A673 (cell line): Measurements from ENCODE around the gene ZSCAN9. TPM values are rescaled to one million over a fixed set of nuclear protein-coding genes. Genes with fewer than 3 reads are reported as not detected.

Experiments
- BruUV-seq: library from RNA; stranded (reverse); fragments of 400-500 nt; replicated peaks from 2 replicates; lab custom pipeline; 2021; lab: Mats Ljungman, UMichigan
- CTCF ChIA-PET: fragments of 300-600 bp; sonication (Branson Sonifier 250); formaldehyde crosslinking; loops from one replicate; lab custom pipeline; 2022; ENCODE audit warnings: antibody characterized with exemption; lab: Charles Lee
- POLR2A ChIA-PET: fragments of 300-600 bp; sonication (Branson Sonifier 250); formaldehyde crosslinking; loops from one replicate; lab custom pipeline; 2022; ENCODE audit warnings: antibody characterized with exemption; ENCODE audit not compliant: low non-redundant PET; lab: Charles Lee
- DNase-seq: peaks from one replicate; pipeline ENCODE4 v3.0.0-alpha.2; 2015; ENCODE audit warnings: low spot score
- H3K27ac ChIP-seq: fragments of 200-600 bp; sonication (generic); 2 replicates; pipeline ENCODE4 v1.5.1; 2016; ENCODE audit warnings: mixed run types, low read depth, mild to moderate bottlenecking, mixed read lengths, antibody characterized with exemption, low read length; ENCODE audit not compliant: poor library complexity, severe bottlenecking
- H3K27me3 ChIP-seq: fragments of 200-600 bp; sonication (generic); replicated peaks from 2 replicates; pipeline ENCODE4 v1.6.1; 2017; ENCODE audit warnings: mixed run types, low read depth, mild to moderate bottlenecking, mixed read lengths, antibody characterized with exemption, low read length; ENCODE audit not compliant: insufficient read depth, poor library complexity
- H3K36me3 ChIP-seq: fragments of 200-600 bp; sonication (generic); 2 replicates; pipeline ENCODE4 v1.6.1; 2016; ENCODE audit warnings: mixed run types, mild to moderate bottlenecking, mixed read lengths, antibody characterized with exemption, low read length; ENCODE audit not compliant: insufficient read depth, poor library complexity, severe bottlenecking
- H3K4me1 ChIP-seq: fragments of 200-600 bp; sonication (generic); 2 replicates; pipeline ENCODE4 v1.6.1; 2017; ENCODE audit warnings: mixed run types, mild to moderate bottlenecking, mixed read lengths, antibody characterized with exemption, low read length; ENCODE audit not compliant: insufficient read depth, poor library complexity, severe bottlenecking
- H3K4me3 ChIP-seq: fragments of 200-600 bp; sonication (generic); 2 replicates; pipeline ENCODE4 v1.5.1; 2016; ENCODE audit warnings: low read depth, mixed run types, mild to moderate bottlenecking, mixed read lengths, low read length; ENCODE audit not compliant: poor library complexity, severe bottlenecking
- H3K9me3 ChIP-seq: fragments of 200-600 bp; sonication (generic); 2 replicates; pipeline ENCODE4 v1.6.1; 2016; ENCODE audit warnings: mixed run types, low read depth, mild to moderate bottlenecking, mixed read lengths, antibody characterized with exemption, low read length; ENCODE audit not compliant: poor library complexity, severe bottlenecking
- CTCF ChIP-seq: fragments of 300-800, 200-600 bp; sonication (generic); conservative IDR thresholded peaks from 2 replicates; pipeline ENCODE4 v1.5.1; 2017; ENCODE audit warnings: low read depth, mild to moderate bottlenecking, antibody characterized with exemption, low read length, moderate library complexity, mixed read lengths
- EZH2 ChIP-seq: fragments of 200-600 bp; sonication (generic); IDR thresholded peaks from 2 replicates; pipeline ENCODE4 v1.6.1; 2017; ENCODE audit warnings: borderline replicate concordance, low read depth, mild to moderate bottlenecking, mixed read lengths, antibody characterized with exemption, low read length; ENCODE audit not compliant: poor library complexity, severe bottlenecking
- intact Hi-C: fragments of 100-400 bp; cut with micrococcal nuclease; formaldehyde crosslinking; loops from one replicate; pipeline ENCODE4 v1.10.0; 2022; ENCODE audit not compliant: unreplicated experiment
- total RNA-seq: library from RNA; stranded (reverse); gene quantifications from 2 replicates; pipeline ENCODE4 v1.2.3, GENCODE V29; 2021

Gene ZSCAN9
- total RNA-seq, 1 experiment from 2014 or later: 13.3 TPM

GRCh38 chr6:28215425-28215824 is 9.7 kb upstream of the ZSCAN9 start:
- ChIA-PET CTCF (no interaction called here), POLR2A (no interaction called here)
- no peak for TF ChIP-seq EZH2
- no peak for TF ChIP-seq CTCF
- peak; percentile 66 for DNase-seq
- H3K27ac ChIP-seq: no peak overlapping the region
- H3K4me1 ChIP-seq: no peaks in the 10 kb centered on the region
- H3K27me3 ChIP-seq: no peaks in the 10 kb centered on the region
- H3K4me3 ChIP-seq: peak overlapping the region; percentile 30
- intact Hi-C loops: no loop called here
- H3K36me3 ChIP-seq: no peaks in the 10 kb centered on the region
- no peaks in the 10 kb centered on the region for H3K9me3 ChIP-seq
- no TSS peak for BruUV-seq

GRCh38 chr6:28217890-28218289 is 7.2 kb upstream of the ZSCAN9 start:
- no peaks in the 10 kb centered on the region for H3K9me3 ChIP-seq
- no peaks in the 10 kb centered on the region for H3K36me3 ChIP-seq
- ChIA-PET CTCF (interaction anchor here (0.7 kb wide), 1 partner anchor 600 kb away, joined by 3 read pairs; no protein-coding TSS in a partner anchor), POLR2A (no interaction called here)
- TF ChIP-seq EZH2 (no peak), CTCF (no peak)
- no peaks in the 10 kb centered on the region for H3K4me1 ChIP-seq
- DNase-seq: no peak
- no TSS peak for BruUV-seq
- no peak overlapping the region for H3K4me3 ChIP-seq
- intact Hi-C loops: no loop called here
- no peak overlapping the region for H3K27ac ChIP-seq
- H3K27me3 ChIP-seq: no peaks in the 10 kb centered on the region

- intact Hi-C loops: no loop called here
- no peaks in the 10 kb centered on the region for H3K4me1 ChIP-seq
- H3K36me3 ChIP-seq: no peaks in the 10 kb centered on the region
- H3K27ac ChIP-seq: peak overlapping the region; percentile 36
- TSS peak; percentile 65 for BruUV-seq
- peak; percentile 75 for DNase-seq
- CTCF ChIA-PET: interaction anchor here (0.7 kb wide), 1 partner anchor 601 kb away, joined by 3 read pairs; no protein-coding TSS in a partner anchor
- no peak for TF ChIP-seq CTCF
- TF ChIP-seq EZH2: no peak
- H3K9me3 ChIP-seq: no peaks in the 10 kb centered on the region
- no peaks in the 10 kb centered on the region for H3K27me3 ChIP-seq
- POLR2A ChIA-PET: interaction anchor here (0.7 kb wide), 1 partner anchor 382 kb away, joined by 3 read pairs; no protein-coding TSS in a partner anchor
- peak overlapping the region; percentile 52 for H3K4me3 ChIP-seq
Observed at GRCh38 chr6:28218312-28219248, 6.5 kb upstream of the ZSCAN9 start.
